PC-3 (cell line): ENCODE measurements around the gene USP20. TPM values are rescaled to one million over a fixed set of nuclear protein-coding genes. Genes with fewer than 3 reads are reported as not detected.

ENCODE experiments used
- ATAC-seq: fragments of 200-7000 bp; cut with Tn5 transposase; 2 replicates; pipeline ENCODE4 v1.9.1; 2020; ENCODE audit warnings: mild to moderate bottlenecking, moderate library complexity
- BruUV-seq: library from RNA; stranded (reverse); fragments of 400-500 nt; replicated peaks from 2 replicates; lab custom pipeline; 2021; lab: Mats Ljungman, UMichigan
- CTCF ChIA-PET: fragments of 300-600 bp; sonication (Branson Sonifier 250); formaldehyde crosslinking; loops from one replicate; lab custom pipeline; 2022; ENCODE audit warnings: antibody characterized with exemption; lab: Charles Lee
- POLR2A ChIA-PET: fragments of 300-600 bp; sonication (Branson Sonifier 250); formaldehyde crosslinking; loops from one replicate; lab custom pipeline; 2022; ENCODE audit warnings: antibody characterized with exemption; ENCODE audit not compliant: unreplicated experiment; lab: Charles Lee
- DNase-seq: peaks from one replicate; pipeline ENCODE4 v3.0.0-alpha.2; 2015
- H2AFZ ChIP-seq: fragments of 300-600 bp; sonication (generic); 2 replicates; pipeline ENCODE4 v1.6.0; 2016; ENCODE audit warnings: antibody characterized with exemption, low read length
- H3F3A ChIP-seq: fragments of 300-600 bp; sonication (generic); one replicate; pipeline ENCODE4 v1.6.0; 2017; ENCODE audit warnings: antibody characterized with exemption, low read length, control low read depth, mild to moderate bottlenecking; ENCODE audit not compliant: unreplicated experiment
- H3K27ac ChIP-seq: fragments of 300-600 bp; sonication (generic); 2 replicates; pipeline ENCODE4 v1.5.1; 2016; ENCODE audit warnings: mild to moderate bottlenecking, low read length
- H3K27me3 ChIP-seq: fragments of 300-600 bp; sonication (generic); 2 replicates; pipeline ENCODE4 v1.6.1; 2016; ENCODE audit warnings: low read length, mixed read lengths
- H3K36me3 ChIP-seq: fragments of 300-600 bp; sonication (generic); 2 replicates; pipeline ENCODE4 v1.6.1; 2016; ENCODE audit warnings: low read depth, mixed run types, low read length, mixed read lengths
- H3K4me1 ChIP-seq: fragments of 300-600 bp; sonication (generic); 2 replicates; pipeline ENCODE4 v1.5.1; 2016; ENCODE audit warnings: low read length; ENCODE audit not compliant: insufficient read depth
- H3K4me2 ChIP-seq: fragments of 300-600 bp; sonication (generic); 2 replicates; pipeline ENCODE4 v1.6.0; 2016; ENCODE audit warnings: low read length
- H3K4me3 ChIP-seq: fragments of 300-600 bp; sonication (generic); 2 replicates; pipeline ENCODE4 v1.5.1; 2016; ENCODE audit warnings: mild to moderate bottlenecking, low read length, mixed read lengths
- H3K79me2 ChIP-seq: fragments of 300-600 bp; sonication (generic); 2 replicates; pipeline ENCODE4 v1.6.1; 2017; ENCODE audit warnings: low read length, mixed read lengths
- H3K9ac ChIP-seq: fragments of 300-600 bp; sonication (generic); 2 replicates; pipeline ENCODE4 v1.6.0; 2016; ENCODE audit warnings: mild to moderate bottlenecking, low read length
- H3K9me2 ChIP-seq: fragments of 300-600 bp; sonication (generic); replicated peaks from 2 replicates; pipeline ENCODE4 v1.6.1; 2016; ENCODE audit warnings: mixed run types, low read length, mixed read lengths
- H3K9me3 ChIP-seq: fragments of 300-600 bp; sonication (generic); 2 replicates; pipeline ENCODE4 v1.6.1; 2016; ENCODE audit warnings: low read length, mixed read lengths
- H4K20me1 ChIP-seq: fragments of 300-600 bp; sonication (generic); 2 replicates; pipeline ENCODE4 v1.6.1; 2016; ENCODE audit warnings: low read length, mixed read lengths
- EZH2 ChIP-seq: fragments of 300-600 bp; sonication (generic); IDR thresholded peaks from one replicate; pipeline ENCODE4 v1.6.1; 2017; ENCODE audit warnings: antibody characterized with exemption, mild to moderate bottlenecking, low read length; ENCODE audit not compliant: unreplicated experiment
- EZH2phosphoT487 ChIP-seq: fragments of 300-600 bp; sonication (generic); IDR thresholded peaks from 2 replicates; pipeline ENCODE4 v1.6.1; 2018; ENCODE audit warnings: mild to moderate bottlenecking, antibody characterized with exemption, low read length, borderline replicate concordance
- intact Hi-C: fragments of 100-400 bp; cut with micrococcal nuclease; formaldehyde crosslinking; loops from 2 replicates; pipeline ENCODE4 v1.9.0; 2023
- total RNA-seq: library from RNA; depleted of rRNA; stranded (reverse); fragments of >200 nt; gene quantifications from 2 replicates; pipeline ENCODE4 v1.2.3, GENCODE V29; 2014
- TF ChIP-seq, protein P1 (sequence below): fragments of 300-600 bp; sonication (generic); conservative IDR thresholded peaks from 2 replicates; pipeline ENCODE4 v1.5.1; 2017; ENCODE audit warnings: antibody characterized with exemption, low read depth, mild to moderate bottlenecking, low read length

The USP20 gene
- total RNA-seq, 1 experiment from 2014 or later: 15.0 TPM

DNA sequence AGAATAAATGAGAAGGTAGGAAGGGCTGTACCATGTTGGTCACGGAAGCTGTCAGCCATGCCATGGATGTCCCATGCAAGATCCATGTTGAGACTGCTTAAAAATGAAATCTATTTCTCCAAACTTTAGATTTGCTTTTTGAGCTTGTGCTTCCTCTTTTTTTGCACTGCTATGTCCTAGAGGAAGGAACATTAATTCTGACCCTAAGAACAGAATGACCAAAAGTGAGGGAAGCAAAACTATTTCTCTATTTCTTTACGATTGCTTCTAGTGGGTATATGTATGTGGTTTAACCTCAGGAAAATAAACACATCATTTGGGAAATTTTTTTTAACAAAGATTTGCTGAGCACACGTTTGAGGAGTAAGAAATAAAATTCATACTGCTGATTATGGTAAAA is 84.6 kb downstream of the USP20 start:
- DNase-seq (no peak), ATAC-seq (no peak)
- Histone ChIP-seq H3K79me2 (no peaks in the 10 kb centered on the region), H3F3A (no peaks in the 10 kb centered on the region), H3K9me2 (no peaks in the 10 kb centered on the region), H3K9ac (no peak overlapping the region), H2AFZ (no peak overlapping the region), H4K20me1 (no peaks in the 10 kb centered on the region), H3K4me1 (no peaks in the 10 kb centered on the region), H3K27ac (no peak overlapping the region), H3K4me3 (no peak overlapping the region), H3K36me3 (peaks cover 4% of the 10 kb centered on the region; the same call in 1 of the 2 replicates), H3K4me2 (no peak overlapping the region), H3K27me3 (no peaks in the 10 kb centered on the region), H3K9me3 (no peaks in the 10 kb centered on the region)
- TF ChIP-seq EZH2 (no peak), EZH2phosphoT487 (no peak)
- TF ChIP-seq, protein P1, sequence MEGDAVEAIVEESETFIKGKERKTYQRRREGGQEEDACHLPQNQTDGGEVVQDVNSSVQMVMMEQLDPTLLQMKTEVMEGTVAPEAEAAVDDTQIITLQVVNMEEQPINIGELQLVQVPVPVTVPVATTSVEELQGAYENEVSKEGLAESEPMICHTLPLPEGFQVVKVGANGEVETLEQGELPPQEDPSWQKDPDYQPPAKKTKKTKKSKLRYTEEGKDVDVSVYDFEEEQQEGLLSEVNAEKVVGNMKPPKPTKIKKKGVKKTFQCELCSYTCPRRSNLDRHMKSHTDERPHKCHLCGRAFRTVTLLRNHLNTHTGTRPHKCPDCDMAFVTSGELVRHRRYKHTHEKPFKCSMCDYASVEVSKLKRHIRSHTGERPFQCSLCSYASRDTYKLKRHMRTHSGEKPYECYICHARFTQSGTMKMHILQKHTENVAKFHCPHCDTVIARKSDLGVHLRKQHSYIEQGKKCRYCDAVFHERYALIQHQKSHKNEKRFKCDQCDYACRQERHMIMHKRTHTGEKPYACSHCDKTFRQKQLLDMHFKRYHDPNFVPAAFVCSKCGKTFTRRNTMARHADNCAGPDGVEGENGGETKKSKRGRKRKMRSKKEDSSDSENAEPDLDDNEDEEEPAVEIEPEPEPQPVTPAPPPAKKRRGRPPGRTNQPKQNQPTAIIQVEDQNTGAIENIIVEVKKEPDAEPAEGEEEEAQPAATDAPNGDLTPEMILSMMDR: no peak
- POLR2A ChIA-PET: no interaction called here
- intact Hi-C loops: no loop called here
- CTCF ChIA-PET: no interaction called here
- no TSS peak for BruUV-seq

DNA sequence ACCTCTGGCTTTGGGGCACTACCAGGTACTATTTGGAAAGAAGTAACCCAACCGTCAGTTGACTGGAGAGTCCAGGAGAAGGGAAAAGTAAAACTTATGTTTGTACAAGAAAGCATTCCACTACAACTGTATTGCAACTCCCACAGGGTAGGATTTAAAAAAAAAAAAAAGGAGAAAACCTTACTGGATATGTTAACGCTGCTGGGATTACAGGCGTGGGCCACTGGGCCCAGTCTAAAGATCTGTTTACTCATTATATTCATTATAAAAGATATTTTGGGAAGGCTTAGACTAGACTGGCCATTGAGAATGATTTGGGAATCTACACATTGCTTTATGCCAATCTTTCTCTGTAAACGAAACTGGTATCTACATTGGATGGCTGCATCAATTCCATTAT is 86.6 kb downstream of the USP20 start:
- CTCF ChIA-PET: no interaction called here
- ATAC-seq (no peak), DNase-seq (no peak)
- Histone ChIP-seq H3K9me2 (no peaks in the 10 kb centered on the region), H3K4me1 (no peaks in the 10 kb centered on the region), H3K27ac (no peak overlapping the region), H3K36me3 (peaks cover 4% of the 10 kb centered on the region; the same call in 1 of the 2 replicates), H3K79me2 (no peaks in the 10 kb centered on the region), H3K9ac (no peak overlapping the region), H2AFZ (no peak overlapping the region), H3K9me3 (no peaks in the 10 kb centered on the region), H3K4me3 (no peak overlapping the region), H4K20me1 (no peaks in the 10 kb centered on the region), H3F3A (no peaks in the 10 kb centered on the region), H3K27me3 (no peaks in the 10 kb centered on the region), H3K4me2 (no peak overlapping the region)
- intact Hi-C loops: no loop called here
- POLR2A ChIA-PET: no interaction called here
- TF ChIP-seq EZH2: no peak
- TF ChIP-seq, protein P1: no peak
- no peak for TF ChIP-seq EZH2phosphoT487
- BruUV-seq: no TSS peak

DNA sequence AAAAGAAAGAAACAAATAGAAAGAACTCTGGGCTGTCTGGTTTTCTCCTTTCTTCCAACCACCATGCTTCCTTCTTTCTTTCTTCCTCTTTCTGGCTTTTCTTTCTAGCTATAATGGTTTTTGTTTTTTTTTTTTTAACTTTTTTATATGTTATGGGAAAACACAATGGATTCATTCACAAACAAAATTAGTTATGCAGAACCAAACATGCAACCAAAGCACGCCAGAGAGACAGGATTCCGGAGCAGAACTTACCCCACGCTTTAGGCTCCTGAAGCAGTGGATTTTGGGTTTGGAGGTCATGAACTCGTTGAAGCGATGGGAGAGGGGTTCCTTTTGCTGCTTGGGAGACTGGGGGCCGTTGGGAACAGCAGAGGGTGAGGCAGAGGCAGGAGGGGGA is 88.3 kb downstream of the USP20 start:
- Histone ChIP-seq H3K27me3 (no peaks in the 10 kb centered on the region), H3K9me3 (no peaks in the 10 kb centered on the region), H4K20me1 (no peaks in the 10 kb centered on the region), H3K4me2 (no peak overlapping the region), H2AFZ (no peak overlapping the region), H3K27ac (no peak overlapping the region), H3K4me1 (no peaks in the 10 kb centered on the region), H3K4me3 (no peak overlapping the region), H3F3A (no peaks in the 10 kb centered on the region), H3K36me3 (peaks cover 4% of the 10 kb centered on the region; the same call in 1 of the 2 replicates), H3K9me2 (no peaks in the 10 kb centered on the region), H3K9ac (no peak overlapping the region), H3K79me2 (no peaks in the 10 kb centered on the region)
- CTCF ChIA-PET: no interaction called here
- no TSS peak for BruUV-seq
- POLR2A ChIA-PET: no interaction called here
- intact Hi-C loops: no loop called here
- DNase-seq: no peak
- no peak for ATAC-seq
- TF ChIP-seq EZH2phosphoT487: no peak
- no peak for TF ChIP-seq EZH2
- TF ChIP-seq, protein P1: no peak
